ENCODE results near the gene IL4R.

Gene IL4R

GRCh38 chr16:27275394-27275793, 38.4 kb upstream of the IL4R start:
- no peak overlapping the region for H3K27ac Mint-ChIP-seq
- no peak for TF ChIP-seq CTCF (IDR thresholded peaks at IDR 0.05; ENCODE audit: unreplicated experiment in 3 of 3)
- no peaks in the 10 kb centered on the region for H3K27me3 Mint-ChIP-seq (ENCODE audit: low read depth)
- H3K4me1 Mint-ChIP-seq, result no peaks in the 10 kb centered on the region
- H3K36me3 Mint-ChIP-seq (ENCODE audit: low read depth), result no peaks in the 10 kb centered on the region
- no peaks in the 10 kb centered on the region for H3K9me3 Mint-ChIP-seq
- H3K4me3 Mint-ChIP-seq, result no peak overlapping the region

DNA sequence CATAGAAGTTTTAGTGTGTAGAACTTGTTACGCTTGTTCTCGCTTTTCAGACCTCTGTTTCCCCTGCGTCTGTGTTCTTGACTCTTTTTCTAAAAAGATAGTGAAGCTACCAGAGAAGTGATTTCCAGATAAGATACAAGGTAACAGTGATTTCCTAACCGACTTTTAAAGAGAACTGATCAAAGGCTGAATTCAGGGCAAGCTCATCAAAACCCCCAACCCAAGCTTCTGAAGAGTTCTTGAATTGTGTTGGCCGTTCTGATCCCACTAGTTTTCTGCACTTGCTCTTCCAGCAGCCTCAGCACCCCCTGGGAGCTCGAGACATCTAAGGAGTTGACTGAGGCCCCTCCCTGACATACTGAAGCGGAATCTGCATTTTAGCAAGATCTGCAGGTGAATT, 32.5 kb upstream of the IL4R start:
- no peak overlapping the region for H3K4me3 Mint-ChIP-seq
- no peak for TF ChIP-seq CTCF (IDR thresholded peaks at IDR 0.05; ENCODE audit: unreplicated experiment in 3 of 3)
- H3K4me1 Mint-ChIP-seq, result peaks cover 4% of the 10 kb centered on the region
- H3K27me3 Mint-ChIP-seq (ENCODE audit: low read depth), result no peaks in the 10 kb centered on the region
- H3K36me3 Mint-ChIP-seq (ENCODE audit: low read depth), result no peaks in the 10 kb centered on the region
- no peaks in the 10 kb centered on the region for H3K9me3 Mint-ChIP-seq
- no peak overlapping the region for H3K27ac Mint-ChIP-seq

DNA sequence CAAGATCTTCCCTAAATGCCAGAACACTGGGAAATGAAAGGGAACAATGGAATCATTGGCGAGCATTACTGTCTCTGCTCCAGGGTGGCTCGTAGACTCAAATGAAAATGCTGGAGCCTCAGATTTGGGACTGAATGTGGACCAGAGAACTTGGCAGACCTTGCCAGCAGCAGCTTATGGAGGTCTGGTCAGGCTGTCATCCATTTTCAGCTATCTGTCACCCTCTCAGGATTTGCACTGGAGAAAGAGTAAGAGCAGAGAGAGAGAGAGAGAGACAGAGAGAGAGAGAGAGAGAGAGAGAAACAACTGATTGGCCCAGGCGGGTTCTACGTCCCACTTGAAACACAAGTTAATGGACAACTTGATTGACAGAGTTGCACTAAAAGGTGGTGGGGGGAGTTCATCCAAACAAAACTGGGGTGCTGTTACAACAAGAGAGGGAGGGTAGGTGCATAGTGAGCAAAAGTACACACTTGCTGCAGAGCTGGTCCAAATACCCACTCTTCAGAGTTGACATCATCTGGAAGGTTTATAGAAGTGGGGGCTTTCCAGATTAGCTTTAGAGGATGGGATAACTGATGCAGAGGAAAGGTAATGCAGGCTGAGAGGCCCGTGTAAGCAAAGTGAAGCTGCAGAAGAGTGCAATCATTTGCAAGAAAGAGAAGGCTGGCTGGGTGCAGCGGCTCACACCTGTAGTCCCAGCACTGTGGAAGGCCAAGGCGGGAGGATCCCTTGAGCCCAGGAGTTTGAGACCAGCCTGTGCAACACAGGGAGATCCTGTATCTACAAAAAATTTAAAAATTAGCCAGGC, 28.7 kb upstream of the IL4R start:
- no peaks in the 10 kb centered on the region for H3K9me3 Mint-ChIP-seq
- no peaks in the 10 kb centered on the region for H3K27me3 Mint-ChIP-seq (ENCODE audit: low read depth)
- peaks cover 8% of the 10 kb centered on the region for H3K4me1 Mint-ChIP-seq
- TF ChIP-seq CTCF (IDR thresholded peaks at IDR 0.05; ENCODE audit: unreplicated experiment in 3 of 3), result no peak
- peak overlapping the region in 1 of 3 experiments; percentile 10 for H3K27ac Mint-ChIP-seq
- no peaks in the 10 kb centered on the region for H3K36me3 Mint-ChIP-seq (ENCODE audit: low read depth)
- H3K4me3 Mint-ChIP-seq, result no peak overlapping the region

DNA sequence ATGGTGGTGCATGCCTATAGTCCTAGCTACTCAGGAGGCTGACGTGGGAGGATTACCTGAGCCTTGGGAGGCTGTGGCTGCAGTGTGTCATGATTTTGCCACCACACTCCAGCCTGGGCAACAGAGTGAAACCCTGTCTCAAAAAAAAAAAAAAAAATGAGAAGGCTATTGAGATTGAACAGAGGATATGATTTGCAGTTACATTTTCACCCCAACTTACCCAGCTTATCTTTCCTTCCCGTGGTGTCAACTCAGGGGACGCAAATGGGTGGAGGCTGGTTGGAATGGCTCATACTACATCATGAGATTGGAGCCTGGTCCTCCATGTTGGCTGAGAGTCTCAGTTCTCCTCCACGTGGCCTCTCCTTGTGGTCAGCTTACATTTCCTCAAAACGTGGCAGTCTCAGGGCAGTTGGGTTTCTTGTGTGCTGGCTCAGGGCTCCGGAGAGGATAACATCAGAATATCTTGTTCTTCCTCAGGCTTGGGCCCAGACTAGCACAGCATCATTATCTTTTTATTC, 28.0 kb upstream of the IL4R start:
- peaks cover 8% of the 10 kb centered on the region for H3K4me1 Mint-ChIP-seq
- H3K4me3 Mint-ChIP-seq, result no peak overlapping the region
- H3K9me3 Mint-ChIP-seq, result no peaks in the 10 kb centered on the region
- H3K36me3 Mint-ChIP-seq (ENCODE audit: low read depth), result no peaks in the 10 kb centered on the region
- no peak overlapping the region for H3K27ac Mint-ChIP-seq
- TF ChIP-seq CTCF (IDR thresholded peaks at IDR 0.05; ENCODE audit: unreplicated experiment in 3 of 3), result no peak
- no peaks in the 10 kb centered on the region for H3K27me3 Mint-ChIP-seq (ENCODE audit: low read depth)

DNA sequence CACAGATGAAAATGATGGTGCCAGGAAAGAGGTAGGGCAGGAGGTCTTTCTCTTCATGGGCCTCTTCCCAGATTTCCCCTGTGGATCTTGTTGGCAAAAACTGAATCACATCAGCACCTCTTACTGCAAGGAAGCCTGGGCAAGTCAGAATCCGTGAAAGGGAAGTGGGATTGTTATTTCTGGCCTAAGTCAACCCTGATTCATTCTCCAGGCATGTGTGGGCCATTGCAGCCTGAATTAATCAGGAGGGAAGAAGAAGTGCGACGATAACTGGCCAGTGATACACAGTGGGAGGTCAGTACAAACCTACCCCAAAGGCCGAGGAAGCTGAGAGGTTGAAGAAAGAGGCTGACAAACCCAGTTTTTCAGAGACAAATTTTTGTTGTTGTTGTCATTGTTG, 27.3 kb upstream of the IL4R start:
- TF ChIP-seq CTCF (IDR thresholded peaks at IDR 0.05; ENCODE audit: unreplicated experiment in 3 of 3), result no peak
- Mint-ChIP-seq H3K9me3 (no peaks in the 10 kb centered on the region), H3K27me3 (ENCODE audit: low read depth) (no peaks in the 10 kb centered on the region), H3K4me1 (peaks cover 8% of the 10 kb centered on the region), H3K4me3 (no peak overlapping the region), H3K27ac (peak overlapping the region in 1 of 3 experiments; percentile 59), H3K36me3 (ENCODE audit: low read depth) (no peaks in the 10 kb centered on the region)

Measured in nephron (organoid).